GM19438 (cell line): ENCODE results near the gene SBNO2.
"Not testable (repeated sequence)": the region's sequence is repeated elsewhere in the genome, so short reads cannot be mapped to it uniquely, and the experiment has no call there.

ENCODE experiments used
- ATAC-seq: cut with Tn5 transposase; IDR thresholded peaks from one replicate; pipeline ENCODE4 v1.9.1; 2021; ENCODE audit warnings: low read depth; ENCODE audit not compliant: unreplicated experiment

SBNO2 gene

GRCh38 chr19:1173845-1174809 lies at the start of gene SBNO2:
TSS of gene SBNO2 (minus strand) at chr19:1174268. CDS start at chr19:1154276, 19,992 bp downstream.
- ATAC-seq: no peak

GRCh38 chr19:1223018-1223855 lies 49.2 kb upstream of the SBNO2 start:
- ATAC-seq: no peak

GRCh38 chr19:1222394-1222793 lies 48.3 kb upstream of the SBNO2 start:
- no peak for ATAC-seq

DNA sequence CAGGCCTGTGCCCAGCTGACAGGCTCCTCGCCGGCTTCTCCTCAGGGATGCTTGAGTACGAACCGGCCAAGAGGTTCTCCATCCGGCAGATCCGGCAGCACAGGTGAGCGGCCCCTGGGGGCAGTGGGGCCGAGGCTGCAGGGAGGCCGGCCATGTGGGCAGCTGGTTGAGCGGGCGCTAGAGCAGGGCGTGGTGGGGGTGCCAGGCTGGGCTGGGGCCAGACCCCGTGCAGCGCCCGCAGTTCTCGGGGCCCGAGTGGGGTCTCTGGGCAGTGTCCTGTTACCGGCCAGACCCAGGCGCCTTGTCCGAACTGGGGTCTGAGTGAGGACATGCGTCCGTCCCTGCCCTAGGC lies 47.8 kb upstream of the SBNO2 start:
- no peak for ATAC-seq

DNA sequence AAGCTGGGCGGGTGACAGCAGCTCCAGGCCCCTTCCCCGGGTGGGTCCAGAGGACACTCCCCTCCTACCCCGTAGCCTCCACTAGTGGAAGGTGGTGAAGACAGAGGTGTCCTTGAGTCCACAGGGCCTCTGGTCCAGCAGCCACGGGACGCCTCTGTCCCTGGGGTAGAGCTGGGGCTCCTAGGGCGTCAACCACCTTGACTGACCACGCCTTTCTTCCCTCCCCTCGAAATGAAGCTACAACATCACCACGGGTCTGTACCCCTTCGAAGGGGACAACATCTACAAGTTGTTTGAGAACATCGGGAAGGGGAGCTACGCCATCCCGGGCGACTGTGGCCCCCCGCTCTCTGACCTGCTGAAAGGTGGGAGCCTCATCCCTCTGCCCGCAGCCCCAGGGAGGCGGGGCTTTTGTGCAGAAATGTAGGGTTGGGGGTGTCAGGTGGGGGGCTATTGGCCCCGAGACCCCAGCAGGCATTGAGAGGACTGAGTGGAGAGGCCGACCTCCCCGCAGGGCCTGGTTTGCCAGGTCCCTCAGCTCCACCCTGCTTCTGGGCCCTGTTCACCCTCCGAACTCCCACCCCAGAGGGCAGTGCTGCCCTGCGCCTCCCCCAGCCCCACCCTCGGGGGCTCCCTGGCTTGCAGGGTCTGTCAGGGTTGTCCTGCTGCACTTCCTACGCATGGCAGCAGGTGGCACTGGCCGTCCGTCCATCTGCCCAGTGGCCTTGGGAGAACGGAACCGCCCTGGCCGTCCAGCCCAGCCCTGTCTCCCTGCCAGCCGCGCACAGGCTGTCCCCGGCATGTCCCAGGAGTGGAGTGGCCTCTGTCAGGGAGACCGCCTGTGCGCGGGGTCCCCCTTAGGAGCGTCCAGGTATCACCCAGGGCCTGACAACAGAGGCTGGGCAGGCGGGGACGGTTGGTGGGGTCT lies 47.2 kb upstream of the SBNO2 start:
- ATAC-seq: no peak

DNA sequence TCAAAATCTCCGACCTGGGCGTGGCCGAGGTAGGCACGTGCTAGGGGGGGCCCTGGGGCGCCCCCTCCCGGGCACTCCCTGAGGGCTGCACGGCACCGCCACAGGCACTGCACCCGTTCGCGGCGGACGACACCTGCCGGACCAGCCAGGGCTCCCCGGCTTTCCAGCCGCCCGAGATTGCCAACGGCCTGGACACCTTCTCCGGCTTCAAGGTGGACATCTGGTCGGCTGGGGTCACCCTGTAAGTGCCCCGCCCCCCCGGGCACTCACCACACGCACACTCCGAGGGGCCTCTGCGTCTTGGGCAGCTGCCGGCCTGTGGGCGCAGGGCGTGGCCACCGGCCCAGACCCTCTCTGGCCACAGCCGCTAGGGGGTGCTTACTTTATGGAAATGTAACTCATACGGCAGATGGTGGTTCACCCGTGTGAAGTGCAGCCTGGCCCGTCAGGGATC lies 46.4 kb upstream of the SBNO2 start:
- ATAC-seq: no peak

DNA sequence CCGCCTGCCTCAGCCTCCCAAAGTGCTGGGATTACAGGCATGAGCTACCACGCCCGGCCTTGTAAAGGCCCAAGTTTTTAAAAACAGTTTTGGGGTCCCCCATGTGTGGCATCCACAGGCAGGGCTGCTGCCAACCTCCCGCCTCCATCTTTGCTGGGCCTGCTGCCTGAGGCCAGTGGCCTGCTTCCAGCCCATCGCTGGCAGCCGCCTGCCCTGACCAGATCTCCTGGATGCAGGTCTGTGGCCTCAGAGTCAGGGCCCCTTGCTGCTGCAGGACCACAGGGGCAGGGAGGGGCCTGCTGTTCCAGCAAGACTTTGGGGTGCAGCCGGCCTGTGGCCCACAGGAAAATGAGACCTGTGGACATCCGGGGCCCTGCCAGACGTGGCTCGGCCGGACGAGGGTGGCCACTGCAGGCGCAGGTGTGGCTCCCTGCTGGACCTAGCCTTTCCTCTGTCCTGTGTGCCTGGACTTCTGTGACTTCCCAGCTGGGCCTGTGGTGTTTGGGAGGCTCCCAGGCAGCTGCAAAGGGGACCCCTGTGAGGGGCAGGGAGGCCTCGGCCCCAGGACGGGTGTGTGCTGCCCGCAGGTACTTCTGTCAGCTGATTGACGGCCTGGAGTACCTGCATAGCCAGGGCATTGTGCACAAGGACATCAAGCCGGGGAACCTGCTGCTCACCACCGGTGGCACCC lies 45.9 kb upstream of the SBNO2 start:
- no peak for ATAC-seq

DNA sequence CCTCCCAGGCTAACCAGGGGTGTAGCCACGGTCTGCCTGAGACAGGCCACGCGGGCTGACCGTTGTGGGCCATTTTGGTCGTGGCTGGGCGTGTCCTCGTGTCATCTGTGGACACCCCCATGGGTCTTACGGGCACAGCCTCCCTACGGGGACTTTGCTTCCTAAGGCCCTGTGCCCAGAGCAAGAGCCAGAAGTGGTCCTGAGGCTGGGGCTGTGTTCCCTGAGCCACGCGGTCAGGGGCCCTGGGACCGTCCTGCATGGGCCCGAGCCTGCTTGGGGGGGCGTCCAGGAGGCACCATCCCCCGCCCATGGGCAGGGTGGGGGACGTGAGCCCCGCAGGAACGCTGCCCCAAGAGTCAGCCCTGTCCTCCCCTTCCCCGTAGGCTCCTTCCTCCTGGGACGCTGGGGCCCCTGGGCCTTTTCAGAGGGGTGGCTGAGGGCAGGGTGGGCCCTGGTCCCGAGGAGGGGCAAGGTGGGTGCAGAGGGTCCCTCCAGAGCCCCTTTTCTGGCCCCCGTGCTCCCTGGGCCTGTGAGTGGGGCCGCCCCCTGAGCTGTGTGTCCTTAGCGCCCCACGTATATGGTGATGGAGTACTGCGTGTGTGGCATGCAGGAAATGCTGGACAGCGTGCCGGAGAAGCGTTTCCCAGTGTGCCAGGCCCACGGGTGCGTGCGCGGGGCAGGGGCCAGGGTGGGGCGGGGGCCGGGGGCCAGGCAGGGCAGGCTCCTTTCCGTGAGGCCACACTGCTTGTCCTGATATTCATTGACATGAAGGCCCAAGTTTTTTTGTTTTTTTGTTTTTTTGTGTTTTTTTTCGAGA lies 44.9 kb upstream of the SBNO2 start:
- no peak for ATAC-seq

DNA sequence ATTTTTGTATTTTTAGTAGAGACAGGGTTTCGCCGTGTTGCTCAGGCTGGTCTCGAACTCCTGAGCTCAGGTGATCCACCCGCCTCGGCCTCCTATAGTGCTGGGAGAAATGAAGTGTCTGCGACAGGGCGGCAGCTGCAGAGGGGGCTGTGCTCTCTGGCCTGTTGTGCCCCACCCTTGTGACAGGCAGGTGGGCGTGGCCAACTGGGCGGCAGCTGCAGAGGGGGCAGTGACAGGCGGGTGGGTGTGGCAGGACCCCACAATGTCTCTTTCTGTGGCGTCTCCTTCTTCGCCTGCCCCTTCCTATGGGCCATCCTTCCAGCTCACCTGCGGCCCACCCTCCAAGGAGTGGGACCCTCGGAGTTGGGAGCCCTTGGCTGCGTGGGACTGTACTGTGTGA lies 43.3 kb upstream of the SBNO2 start:
- ATAC-seq: no peak

DNA sequence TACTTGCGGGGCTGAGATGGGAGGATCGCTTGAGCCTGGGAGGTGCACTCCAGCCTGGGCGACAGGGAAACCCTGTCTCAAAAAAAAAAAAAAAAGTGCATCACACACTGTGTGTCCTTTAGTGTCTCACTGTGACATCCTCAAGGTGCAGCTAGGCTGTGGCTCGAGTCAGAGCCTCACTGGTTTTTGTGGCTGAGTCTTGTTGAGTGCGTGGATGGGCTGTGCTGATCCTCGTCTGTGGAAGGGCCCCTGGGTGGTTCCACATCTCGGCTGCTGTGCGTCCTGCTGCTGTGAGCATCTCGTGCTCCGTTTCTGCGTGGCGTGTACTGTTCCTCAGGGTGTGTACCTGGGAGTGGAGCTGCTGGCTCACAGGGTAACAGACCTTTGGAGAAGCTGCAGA lies 42.7 kb upstream of the SBNO2 start:
- no peak for ATAC-seq

- no peak for ATAC-seq
Observed at GRCh38 chr19:1214862-1215731, 41.0 kb upstream of the SBNO2 start.

DNA sequence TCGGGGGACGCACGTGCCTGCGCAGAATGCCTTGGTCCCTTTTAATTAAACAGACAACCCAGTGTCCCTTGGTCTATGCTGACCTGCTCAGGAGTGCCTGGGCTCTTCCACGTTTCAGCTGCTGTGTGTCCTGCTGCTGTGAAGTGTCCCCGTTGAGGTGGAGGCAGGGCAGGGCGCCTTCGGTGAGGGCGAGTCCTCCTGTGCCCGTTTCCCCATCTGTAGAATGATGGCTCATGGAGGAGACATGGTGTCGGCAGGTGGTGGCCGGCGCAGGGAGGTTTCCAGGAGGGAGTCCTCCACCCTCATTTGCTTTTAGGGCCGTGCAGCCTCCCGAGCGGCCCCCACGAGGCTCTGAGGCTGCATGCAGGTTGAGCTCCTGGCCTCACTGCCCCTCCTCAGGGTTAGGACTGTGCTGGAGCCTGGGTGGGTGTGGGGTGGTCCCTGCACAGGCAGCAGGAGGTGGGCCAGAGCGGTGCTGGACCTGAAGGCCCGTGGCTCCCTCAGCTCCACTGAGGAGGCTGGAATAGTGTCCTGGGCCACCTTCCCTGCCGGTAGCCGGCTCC lies 40.3 kb upstream of the SBNO2 start:
- ATAC-seq: no peak

GRCh38 chr19:1213391-1214286 lies 39.6 kb upstream of the SBNO2 start:
- ATAC-seq: no peak

DNA sequence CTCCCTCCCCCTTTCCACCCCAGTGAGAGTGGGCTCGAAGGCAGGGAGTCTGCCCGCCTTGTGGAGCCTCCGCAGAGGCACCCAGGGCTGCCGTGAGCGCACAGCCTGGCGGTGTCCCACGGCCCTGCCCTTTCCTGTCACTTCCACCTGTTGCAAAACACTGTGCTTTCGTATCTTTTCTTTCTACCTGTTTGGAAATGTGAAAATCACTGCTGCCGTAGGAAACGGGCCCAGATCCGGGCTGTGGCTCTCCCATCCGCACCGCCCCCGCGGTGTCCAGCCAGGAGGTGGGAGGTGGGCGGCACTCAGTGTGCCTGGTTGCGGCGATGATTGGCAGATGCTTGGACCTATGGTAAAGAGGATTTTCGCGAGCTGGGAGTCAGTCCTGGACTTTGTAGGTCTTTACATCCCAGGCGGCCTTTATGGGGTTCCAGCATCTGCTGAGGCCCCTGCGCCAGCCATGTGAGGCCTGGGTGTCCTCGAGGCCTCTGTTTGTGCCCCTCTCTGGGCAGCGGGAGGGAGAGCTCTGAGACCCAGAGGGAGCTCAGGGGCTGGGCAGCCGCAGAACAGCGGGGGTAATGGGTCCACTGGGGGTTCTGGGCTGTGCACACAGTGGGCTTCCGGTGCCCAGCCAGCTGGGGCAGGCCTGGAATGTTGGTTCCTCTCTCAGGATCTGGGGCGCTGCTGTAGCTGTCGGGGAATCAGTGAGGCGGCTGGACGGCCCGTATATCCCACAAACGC lies 37.6 kb upstream of the SBNO2 start:
- no peak for ATAC-seq

GRCh38 chr19:1210227-1210538 lies 36.1 kb upstream of the SBNO2 start:
- ATAC-seq: no peak

GRCh38 chr19:1208830-1209229 lies 34.8 kb upstream of the SBNO2 start:
- ATAC-seq: not testable (repeated sequence)
